Right lobe of liver (tissue), 4 donors: ENCODE results near the gene EXT2.

Experiments used
- POLR2A ChIP-seq: fragments of 450-650 bp; IDR thresholded peaks from one replicate; pipeline ENCODE4 v1.6.1; 2017; ENCODE audit warnings: antibody characterized with exemption, mild to moderate bottlenecking
- TF ChIP-seq, protein P1 (sequence below), 4 donors: fragments of 200-600 bp in 3 of 4; fragments of 450-650 bp in 1 of 4; IDR thresholded peaks; one replicate each; pipeline versions ENCODE4 v1.5.1 to v1.8.0; 2016 to 2022; ENCODE audit warnings: antibody characterized with exemption in 4 of 4, mild to moderate bottlenecking in 2 of 4
- donor health status: DM: no; HTN: no; CAD: no.
- donor health status: DM: no; HTN: no; CAD: no.
- donor health status: DM: no; HTN: yes; CAD: no.

DNA sequence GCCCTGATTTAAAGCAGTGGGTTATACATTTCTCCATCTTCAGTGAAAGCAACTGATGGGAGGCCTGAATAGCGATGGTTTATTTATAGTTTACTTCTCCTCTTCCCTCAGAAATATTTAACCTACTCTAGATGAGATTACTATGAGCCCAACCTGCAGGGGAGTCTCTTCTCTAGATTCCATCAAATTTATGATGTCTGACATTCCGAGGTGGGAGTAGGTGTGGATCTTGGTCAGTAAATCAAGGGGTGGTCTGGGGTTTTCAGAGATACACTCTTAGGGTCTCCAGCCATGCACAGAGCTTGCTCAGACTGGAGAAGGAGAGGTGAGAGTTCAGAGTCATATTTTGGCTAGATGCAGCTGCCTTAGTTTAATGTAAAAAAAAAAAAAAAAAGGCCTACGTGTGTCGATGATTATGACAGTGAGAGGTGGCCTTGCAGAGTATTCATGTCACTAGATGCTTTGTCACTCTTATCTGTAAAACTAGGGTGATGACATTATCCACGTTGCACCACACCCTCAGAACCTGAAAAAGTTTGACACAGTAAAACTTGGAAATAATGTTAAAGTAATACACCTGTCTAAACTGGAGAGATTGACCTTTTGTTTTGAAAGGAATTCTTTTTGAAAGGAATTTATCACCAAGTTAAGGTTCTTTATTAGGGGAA lies 81.2 kb downstream of the EXT2 start:
- TF ChIP-seq, protein P1, sequence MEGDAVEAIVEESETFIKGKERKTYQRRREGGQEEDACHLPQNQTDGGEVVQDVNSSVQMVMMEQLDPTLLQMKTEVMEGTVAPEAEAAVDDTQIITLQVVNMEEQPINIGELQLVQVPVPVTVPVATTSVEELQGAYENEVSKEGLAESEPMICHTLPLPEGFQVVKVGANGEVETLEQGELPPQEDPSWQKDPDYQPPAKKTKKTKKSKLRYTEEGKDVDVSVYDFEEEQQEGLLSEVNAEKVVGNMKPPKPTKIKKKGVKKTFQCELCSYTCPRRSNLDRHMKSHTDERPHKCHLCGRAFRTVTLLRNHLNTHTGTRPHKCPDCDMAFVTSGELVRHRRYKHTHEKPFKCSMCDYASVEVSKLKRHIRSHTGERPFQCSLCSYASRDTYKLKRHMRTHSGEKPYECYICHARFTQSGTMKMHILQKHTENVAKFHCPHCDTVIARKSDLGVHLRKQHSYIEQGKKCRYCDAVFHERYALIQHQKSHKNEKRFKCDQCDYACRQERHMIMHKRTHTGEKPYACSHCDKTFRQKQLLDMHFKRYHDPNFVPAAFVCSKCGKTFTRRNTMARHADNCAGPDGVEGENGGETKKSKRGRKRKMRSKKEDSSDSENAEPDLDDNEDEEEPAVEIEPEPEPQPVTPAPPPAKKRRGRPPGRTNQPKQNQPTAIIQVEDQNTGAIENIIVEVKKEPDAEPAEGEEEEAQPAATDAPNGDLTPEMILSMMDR (IDR thresholded peaks at IDR 0.05), result no peak
- TF ChIP-seq POLR2A, result no peak
